ENCODE results near the gene PCCA.
"Not testable (repeated sequence)": the region's sequence is repeated elsewhere in the genome, so short reads cannot be mapped to it uniquely, and the experiment has no call there.

The PCCA gene

GRCh38 chr13:100089465-100090032, 656 bp downstream of the PCCA start:
- DNase-seq (ENCODE audit: low read depth), result no peak
- H3K4me3 ChIP-seq (ENCODE audit: low read depth, low read length), result peak overlapping the region; percentile 86
- TF ChIP-seq, protein P1, sequence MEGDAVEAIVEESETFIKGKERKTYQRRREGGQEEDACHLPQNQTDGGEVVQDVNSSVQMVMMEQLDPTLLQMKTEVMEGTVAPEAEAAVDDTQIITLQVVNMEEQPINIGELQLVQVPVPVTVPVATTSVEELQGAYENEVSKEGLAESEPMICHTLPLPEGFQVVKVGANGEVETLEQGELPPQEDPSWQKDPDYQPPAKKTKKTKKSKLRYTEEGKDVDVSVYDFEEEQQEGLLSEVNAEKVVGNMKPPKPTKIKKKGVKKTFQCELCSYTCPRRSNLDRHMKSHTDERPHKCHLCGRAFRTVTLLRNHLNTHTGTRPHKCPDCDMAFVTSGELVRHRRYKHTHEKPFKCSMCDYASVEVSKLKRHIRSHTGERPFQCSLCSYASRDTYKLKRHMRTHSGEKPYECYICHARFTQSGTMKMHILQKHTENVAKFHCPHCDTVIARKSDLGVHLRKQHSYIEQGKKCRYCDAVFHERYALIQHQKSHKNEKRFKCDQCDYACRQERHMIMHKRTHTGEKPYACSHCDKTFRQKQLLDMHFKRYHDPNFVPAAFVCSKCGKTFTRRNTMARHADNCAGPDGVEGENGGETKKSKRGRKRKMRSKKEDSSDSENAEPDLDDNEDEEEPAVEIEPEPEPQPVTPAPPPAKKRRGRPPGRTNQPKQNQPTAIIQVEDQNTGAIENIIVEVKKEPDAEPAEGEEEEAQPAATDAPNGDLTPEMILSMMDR (IDR thresholded peaks at IDR 0.05; ENCODE audit: low read depth, low read length, missing control alignments), result no peak

GRCh38 chr13:100090861-100091260, 2.0 kb downstream of the PCCA start:
- DNase-seq (ENCODE audit: low read depth), result no peak
- H3K4me3 ChIP-seq (ENCODE audit: low read depth, low read length), result no peak overlapping the region
- TF ChIP-seq, protein P1 (IDR thresholded peaks at IDR 0.05; ENCODE audit: low read depth, low read length, missing control alignments), result no peak

- H3K4me3 ChIP-seq (ENCODE audit: low read depth, low read length), result no peak overlapping the region
- TF ChIP-seq, protein P1 (IDR thresholded peaks at IDR 0.05; ENCODE audit: low read depth, low read length, missing control alignments), result no peak
- DNase-seq (ENCODE audit: low read depth), result no peak
Observed at GRCh38 chr13:100091391-100091790, 2.5 kb downstream of the PCCA start.

DNA sequence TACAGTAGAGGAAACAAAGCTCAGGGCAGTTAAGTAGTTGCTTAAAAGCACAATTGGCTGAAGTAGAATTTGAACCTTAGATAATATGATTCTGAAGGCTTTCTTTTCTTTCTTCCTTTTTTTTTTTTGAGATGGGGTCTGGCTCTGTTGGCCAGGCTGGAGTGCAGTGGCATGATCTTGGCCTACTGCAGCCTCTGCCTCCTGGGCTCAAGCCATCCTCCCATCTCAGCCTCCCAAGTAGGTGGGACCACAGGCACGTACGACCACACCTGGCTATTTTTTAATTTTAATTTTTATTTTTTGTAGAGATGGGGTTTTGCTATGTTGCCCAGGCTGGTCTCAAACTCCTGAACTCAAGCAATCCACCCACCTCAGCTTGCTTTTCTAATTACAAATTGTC, 3.4 kb downstream of the PCCA start:
- H3K4me3 ChIP-seq (ENCODE audit: low read depth, low read length); DNase-seq (ENCODE audit: low read depth): not testable (repeated sequence)

- no peak for DNase-seq (ENCODE audit: low read depth)
- no peak overlapping the region for H3K4me3 ChIP-seq (ENCODE audit: low read depth, low read length)
- TF ChIP-seq, protein P1 (IDR thresholded peaks at IDR 0.05; ENCODE audit: low read depth, low read length, missing control alignments), result no peak
Observed at GRCh38 chr13:100095498-100095897, 6.6 kb downstream of the PCCA start.

DNA sequence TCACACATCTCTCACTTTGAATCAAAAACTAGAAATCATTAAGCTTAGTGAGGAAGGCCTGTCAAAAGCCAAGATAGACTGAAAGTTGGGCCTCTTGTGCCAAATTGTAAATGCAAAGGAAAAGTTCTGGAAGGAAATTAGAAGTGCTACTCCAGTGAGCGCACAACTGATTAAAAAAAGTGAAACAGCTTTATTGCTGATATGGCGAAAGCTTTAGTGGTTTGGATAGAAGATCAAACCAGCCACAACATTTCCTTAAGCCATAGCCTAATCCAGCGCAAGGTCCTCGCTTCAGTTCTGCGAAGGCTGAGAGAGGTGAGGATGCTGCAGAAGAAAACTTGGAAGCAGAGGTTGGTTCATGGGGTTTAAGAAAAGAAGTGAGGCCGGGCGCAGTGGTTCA, 7.6 kb downstream of the PCCA start:
- TF ChIP-seq, protein P1 (IDR thresholded peaks at IDR 0.05; ENCODE audit: low read depth, low read length, missing control alignments), result no peak
- H3K4me3 ChIP-seq (ENCODE audit: low read depth, low read length), result no peak overlapping the region
- no peak for DNase-seq (ENCODE audit: low read depth)

DNA sequence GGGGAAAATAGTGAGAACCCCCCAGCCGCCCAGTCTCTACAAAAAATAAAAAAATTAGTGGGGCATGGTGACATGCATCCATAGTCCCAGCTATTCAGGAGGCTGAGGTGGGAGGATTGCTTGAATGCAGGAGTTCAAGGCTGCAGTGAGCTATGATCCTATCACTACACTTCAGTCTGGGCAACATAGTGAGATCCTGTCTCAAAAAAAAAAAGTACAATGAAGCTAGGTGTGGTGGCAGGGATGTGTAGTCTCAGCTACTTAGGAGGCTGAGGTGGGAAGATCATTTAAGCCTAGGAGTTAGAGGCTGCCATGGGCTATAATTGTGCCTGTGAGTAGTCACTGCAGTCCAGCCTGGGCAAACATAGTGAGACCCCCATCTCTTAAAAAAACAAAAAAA, 8.9 kb downstream of the PCCA start:
- TF ChIP-seq, protein P1 (IDR thresholded peaks at IDR 0.05; ENCODE audit: low read depth, low read length, missing control alignments), result no peak
- H3K4me3 ChIP-seq (ENCODE audit: low read depth, low read length), result no peak overlapping the region
- no peak for DNase-seq (ENCODE audit: low read depth)

Measured in GM12864 (cell line).